ENCODE results near the gene SFTA2.
"Not testable (repeated sequence)": the region's sequence is repeated elsewhere in the genome, so short reads cannot be mapped to it uniquely, and the experiment has no call there.

Gene SFTA2

GRCh38 chr6:30942338-30943060, 10.5 kb upstream of the SFTA2 start:
- no peak for DNase-seq

GRCh38 chr6:30940361-30940986, 8.5 kb upstream of the SFTA2 start, which contains the start of gene MUCL3:
Gene MUCL3 (plus strand): TSS chr6:30940973. CDS start chr6:30941000, 27 bp downstream.
- no peak for DNase-seq

GRCh38 chr6:30939473-30939872, 7.5 kb upstream of the SFTA2 start:
- no peak for DNase-seq

GRCh38 chr6:30938730-30939129, 6.8 kb upstream of the SFTA2 start:
- DNase-seq = no peak

- no peak for DNase-seq
Observed at GRCh38 chr6:30937265-30937664, 5.3 kb upstream of the SFTA2 start.

- DNase-seq = no peak
Observed at GRCh38 chr6:30935018-30935417, 3.0 kb upstream of the SFTA2 start.

DNA sequence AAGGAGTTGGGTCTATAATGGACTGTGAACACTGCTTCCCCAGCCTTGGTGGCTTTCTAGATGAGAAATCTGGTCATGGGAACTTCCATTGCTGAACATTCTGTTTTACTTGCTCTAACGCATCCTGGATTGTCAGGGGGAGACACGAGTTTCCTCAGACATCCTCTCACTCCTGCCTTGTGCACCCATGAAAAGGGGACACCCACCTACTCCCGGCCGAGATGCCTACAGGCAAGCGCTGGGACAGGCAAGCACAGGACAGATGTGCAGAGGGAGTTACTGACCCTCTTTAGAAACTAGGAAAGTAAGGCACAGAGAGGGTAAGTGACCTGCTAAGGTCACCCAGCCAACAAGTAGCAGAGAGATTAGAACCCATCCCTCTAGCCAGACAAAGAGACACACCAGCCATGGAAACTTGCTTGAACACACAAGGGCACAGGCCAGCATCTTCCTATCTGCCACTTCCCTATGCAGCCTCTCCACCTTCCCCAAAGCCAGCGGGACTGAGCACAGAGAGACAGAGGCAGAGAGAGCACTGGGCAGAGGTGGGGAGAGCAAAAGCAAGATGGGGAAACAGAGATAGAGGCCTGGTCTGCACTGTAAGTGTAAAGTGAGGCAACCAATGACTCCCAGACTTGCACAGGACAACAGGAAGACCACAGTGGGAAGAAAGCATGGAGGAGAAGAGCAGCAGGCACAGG, 845 bp upstream of the SFTA2 start:
- DNase-seq = no peak

- no peak for DNase-seq
Observed at GRCh38 chr6:30931272-30931671, 698 bp downstream of the SFTA2 start.

DNA sequence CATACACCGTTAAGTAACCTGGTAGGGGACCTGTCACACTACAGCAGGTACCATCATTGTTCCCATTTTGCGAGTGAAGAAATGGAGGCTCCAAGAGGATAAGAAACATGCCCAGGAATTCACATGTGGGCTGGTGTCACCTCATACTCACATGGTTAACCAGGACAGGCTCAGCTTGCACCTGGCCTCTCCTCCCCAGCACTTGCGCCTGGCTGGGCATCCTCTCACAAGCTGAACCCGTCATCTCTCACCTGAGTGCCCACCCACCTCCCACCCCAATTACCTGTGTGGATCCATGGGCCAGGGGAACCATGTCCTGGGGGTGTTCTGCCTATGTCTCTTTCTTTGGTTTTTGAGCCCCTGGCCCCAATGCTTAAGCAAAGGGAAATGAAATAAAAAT, 1.5 kb downstream of the SFTA2 start:
- no peak for DNase-seq

DNA sequence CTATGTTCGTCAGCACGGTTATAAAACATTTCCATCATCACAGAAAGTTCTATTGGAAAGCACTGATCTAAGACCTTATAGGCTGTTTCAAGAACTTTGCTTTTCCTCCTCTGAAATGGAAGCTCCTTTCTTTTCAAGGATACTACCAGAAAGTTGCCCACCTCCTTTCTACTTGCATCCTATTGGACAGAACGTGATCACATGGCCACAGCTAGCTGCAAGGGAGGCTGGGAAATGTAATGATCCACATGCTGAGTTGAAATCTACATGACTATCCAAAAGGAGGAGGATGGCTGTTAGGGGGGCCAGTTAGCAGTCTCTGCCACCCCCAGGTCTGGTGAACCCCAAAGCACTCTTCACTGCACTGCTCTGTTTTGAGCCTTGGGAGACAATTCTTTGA, 3.3 kb downstream of the SFTA2 start:
- DNase-seq = no peak

DNA sequence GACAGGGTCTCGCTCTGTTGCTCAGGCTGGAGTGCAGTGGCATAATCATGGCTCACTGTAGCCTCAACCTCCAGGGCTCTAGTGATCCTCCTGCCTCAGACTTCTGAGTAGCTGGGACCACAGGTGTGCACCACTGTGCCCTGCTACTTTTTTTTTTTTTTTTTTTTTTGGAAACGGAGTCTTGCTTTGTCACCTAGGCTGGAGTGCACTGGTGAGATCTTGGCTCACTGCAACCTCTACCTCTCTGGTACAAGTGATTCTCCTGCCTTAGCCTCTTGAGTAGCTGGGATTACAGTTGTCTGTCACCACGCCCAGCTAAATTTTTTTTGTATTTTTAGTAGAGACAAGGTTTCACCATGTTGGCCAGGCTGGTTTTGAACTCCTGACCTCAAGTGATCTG, 4.9 kb downstream of the SFTA2 start:
- not testable (repeated sequence) for DNase-seq

- no peak for DNase-seq
Observed at GRCh38 chr6:30926644-30927043, 5.3 kb downstream of the SFTA2 start.

DNA sequence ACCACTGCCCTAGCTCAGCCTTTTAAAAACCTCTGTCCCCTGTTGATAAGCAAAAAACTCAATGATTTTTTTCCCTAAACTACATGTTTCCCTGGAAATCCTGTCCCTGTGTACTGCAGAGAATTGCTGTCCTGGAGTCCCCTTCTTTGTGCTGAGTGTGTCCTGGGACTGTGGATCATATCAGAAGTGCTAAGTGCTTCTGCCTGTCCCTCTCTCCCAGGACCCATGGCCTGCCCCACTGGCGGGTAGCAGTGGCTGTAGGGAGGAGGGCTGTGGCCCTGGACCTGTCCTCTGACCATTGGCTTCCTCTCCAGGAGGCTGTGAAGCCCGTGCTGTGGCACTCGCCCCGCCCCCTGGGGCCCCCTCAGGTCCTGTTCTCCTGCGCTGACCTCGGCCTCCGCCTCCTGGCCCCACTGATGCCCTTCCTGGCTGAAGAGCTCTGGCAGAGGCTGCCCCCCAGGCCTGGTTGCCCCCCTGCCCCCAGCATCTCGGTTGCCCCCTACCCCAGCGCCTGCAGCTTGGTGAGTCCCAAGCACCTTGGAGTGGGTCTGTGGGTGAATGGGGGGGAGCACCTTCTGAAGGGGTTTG, 7.8 kb downstream of the SFTA2 start:
- not testable (repeated sequence) for DNase-seq

DNA sequence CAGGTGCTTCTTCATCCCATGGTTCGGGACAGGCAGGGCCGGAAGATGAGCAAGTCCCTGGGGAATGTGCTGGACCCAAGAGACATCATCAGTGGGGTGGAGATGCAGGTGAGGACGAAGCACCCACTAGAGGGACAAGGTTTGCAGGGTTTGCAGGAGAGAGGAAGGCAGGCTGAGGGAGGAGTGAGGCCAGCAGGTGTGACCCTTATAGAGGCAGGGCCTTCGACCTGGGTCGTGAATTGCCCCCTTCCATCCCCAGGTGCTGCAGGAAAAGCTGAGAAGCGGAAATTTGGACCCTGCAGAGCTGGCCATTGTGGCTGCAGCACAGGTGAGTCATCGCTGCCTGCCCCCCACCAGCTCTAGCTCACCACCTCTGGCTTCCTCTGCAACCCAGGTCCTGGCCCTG, 9.5 kb downstream of the SFTA2 start:
- DNase-seq = no peak

GRCh38 chr6:30918670-30919069, 13.3 kb downstream of the SFTA2 start:
- peak; percentile 26 for DNase-seq

DNA sequence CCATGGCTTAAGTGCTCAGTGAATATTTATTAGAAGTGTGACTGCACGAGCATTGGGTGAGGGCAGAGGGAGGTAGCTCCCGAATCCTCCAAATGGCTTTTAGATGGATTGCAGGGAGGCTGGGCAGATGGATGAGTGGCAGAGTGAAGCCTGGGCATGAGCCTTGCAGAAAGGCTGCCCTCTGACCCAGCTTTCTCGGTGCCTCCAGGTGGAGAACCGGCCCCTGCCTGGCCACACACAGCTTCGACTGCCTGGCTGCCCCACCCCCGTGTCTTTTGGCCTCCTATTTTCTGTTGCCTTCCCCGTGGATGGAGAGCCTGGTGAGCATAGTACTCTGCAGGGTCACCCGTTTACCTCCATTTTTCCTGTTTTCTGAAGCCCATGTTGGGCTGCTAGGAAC, 14.5 kb downstream of the SFTA2 start:
- no peak for DNase-seq

DNA sequence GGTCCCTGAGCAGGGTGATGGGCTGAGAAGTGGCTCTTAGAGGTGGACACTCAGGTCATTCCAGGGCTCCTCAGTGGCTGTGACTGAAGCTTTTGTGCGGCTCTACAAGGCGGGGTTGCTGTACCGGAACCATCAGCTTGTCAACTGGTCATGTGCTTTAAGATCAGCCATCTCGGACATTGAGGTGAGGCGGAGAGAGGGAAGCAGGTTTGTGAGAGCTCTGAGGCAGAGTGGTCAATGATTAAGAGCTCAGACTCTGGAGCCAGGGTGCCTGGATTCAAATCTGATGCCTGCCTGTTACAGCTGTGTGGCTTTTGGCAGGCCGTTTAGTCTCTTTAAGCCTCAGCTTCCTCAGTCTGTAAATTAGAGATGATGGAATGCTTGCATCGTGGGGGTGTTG, 14.9 kb downstream of the SFTA2 start:
- DNase-seq = no peak

DNA sequence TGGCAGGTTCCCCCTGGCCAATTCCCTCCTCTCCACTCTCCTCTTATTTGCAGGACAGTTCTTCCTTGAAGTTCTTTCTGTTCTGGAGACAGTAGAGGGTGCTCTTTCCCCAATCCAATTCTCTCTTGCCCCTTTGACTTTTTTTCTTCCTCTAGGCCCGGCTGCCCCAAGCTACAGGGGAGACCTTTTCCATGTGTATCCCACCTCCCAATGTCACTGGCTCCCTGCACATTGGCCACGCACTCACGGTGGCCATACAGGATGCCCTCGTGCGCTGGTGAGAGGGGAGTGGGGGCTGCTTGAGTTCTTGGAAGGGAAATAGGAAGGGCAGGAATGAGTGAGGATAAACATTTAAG, 16.4 kb downstream of the SFTA2 start:
- peak; percentile 61 for DNase-seq

GRCh38 chr6:30914854-30915590, 16.9 kb downstream of the SFTA2 start:
- DNase-seq = no peak

DNA sequence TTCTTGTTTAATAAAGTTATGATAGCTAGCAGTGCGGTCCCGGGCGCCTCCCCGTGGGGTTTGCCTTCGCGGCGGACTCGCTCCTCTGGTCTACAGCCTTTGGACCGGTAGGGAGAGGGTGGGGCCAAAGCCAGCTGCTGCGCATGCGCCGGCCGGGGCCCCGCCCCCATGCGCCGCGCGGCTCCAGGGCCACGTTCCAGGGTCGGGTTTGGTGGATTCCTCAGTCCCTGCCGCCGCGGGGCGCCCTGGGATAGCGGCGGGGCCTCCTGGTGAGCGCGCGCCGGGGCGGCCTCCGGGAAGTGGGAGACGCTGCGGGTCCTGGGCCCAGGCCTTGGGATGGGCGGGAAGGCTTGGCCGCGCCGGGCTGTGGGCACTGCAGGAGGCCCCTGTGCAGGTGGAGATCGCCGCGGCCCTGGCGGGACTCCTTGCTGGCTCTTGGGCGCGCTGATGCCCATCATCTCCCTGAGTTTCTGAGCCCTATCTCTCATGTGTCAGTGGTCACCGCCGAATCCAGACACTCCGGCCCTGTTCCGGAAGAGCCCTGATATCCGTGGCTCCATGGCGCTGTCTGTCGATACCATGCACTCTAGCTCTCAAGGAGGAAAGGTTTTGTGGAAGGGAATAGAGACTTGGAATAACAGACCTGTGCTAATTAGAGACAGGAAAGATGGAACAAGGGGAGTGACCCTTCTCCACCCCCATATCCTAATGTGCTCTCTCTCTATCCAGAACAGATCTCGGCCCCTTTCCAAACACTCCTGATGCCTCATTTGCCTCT, 17.7 kb downstream of the SFTA2 start, which contains the start of gene VARS2:
VARS2 (plus strand) TSS at position 163 of the 778 bp plus-strand sequence; CDS start at position 762, 599 bp downstream.
- DNase-seq = peak; percentile 86

- DNase-seq = no peak
Observed at GRCh38 chr6:30913721-30914075, 18.3 kb downstream of the SFTA2 start.
